ENCODE data around the gene CHAF1A. TPM values are rescaled to one million over a fixed set of nuclear protein-coding genes. Genes with fewer than 3 reads are reported as not detected.

Gene CHAF1A
- total and polyA plus RNA-seq, 2 donors (not counting 1 experiment from before 2014, with no cell fraction given): 5.9 TPM

- Histone ChIP-seq H3K4me1 (ENCODE audit: control insufficient read depth, extremely low read depth, insufficient read depth, low read length) (no peaks in the 10 kb centered on the region), H2AFZ (ENCODE audit: low read length) (no peak overlapping the region), H3K79me2 (ENCODE audit: control insufficient read depth, insufficient read depth, low read length) (no peaks in the 10 kb centered on the region), H3K9ac (ENCODE audit: insufficient read depth, low read length) (no peak overlapping the region), H3K36me3 (ENCODE audit: control insufficient read depth, insufficient read depth, low read length) (peaks cover 2% of the 10 kb centered on the region), H3K27me3 (ENCODE audit: control insufficient read depth, insufficient read depth, low read length) (no peaks in the 10 kb centered on the region), H3K4me3 (replicated peaks in 1 of 4; ENCODE audit: control extremely low read depth in 1 of 4, insufficient read depth in 1 of 4, low read depth in 3 of 4, low read length in 4 of 4) (no peak overlapping the region), H3K27ac (ENCODE audit: insufficient read depth, low read length) (no peak overlapping the region), H3K4me2 (ENCODE audit: extremely low read depth, insufficient read depth, low read length) (no peak overlapping the region), H3K9me3 (ENCODE audit: control insufficient read depth, insufficient read depth, low read depth, low read length) (no peaks in the 10 kb centered on the region), H4K20me1 (ENCODE audit: control insufficient read depth, extremely low read depth, insufficient read depth, low read length) (no peaks in the 10 kb centered on the region)
- no peak for TF ChIP-seq CTCF (conservative IDR thresholded peaks at IDR 0.05 in 1 of 2, IDR thresholded peaks at IDR 0.05 in 1 of 2; ENCODE audit: low read depth in 1 of 2, low read length in 2 of 2)
- no peak for TF ChIP-seq EZH2 (IDR thresholded peaks at IDR 0.05; ENCODE audit: low read length, missing control alignments)
- no peak for DNase-seq (ENCODE audit: low read depth in 2 of 2)
Observed at GRCh38 chr19:4439243-4439642, 36.8 kb downstream of the CHAF1A start.

GRCh38 chr19:4441994-4442818, 39.8 kb downstream of the CHAF1A start:
- TF ChIP-seq CTCF (conservative IDR thresholded peaks at IDR 0.05 in 1 of 2, IDR thresholded peaks at IDR 0.05 in 1 of 2; ENCODE audit: low read depth in 1 of 2, low read length in 2 of 2) (no peak), EZH2 (IDR thresholded peaks at IDR 0.05; ENCODE audit: low read length, missing control alignments) (no peak)
- DNase-seq (ENCODE audit: low read depth in 2 of 2): no peak
- Histone ChIP-seq H3K36me3 (ENCODE audit: control insufficient read depth, insufficient read depth, low read length) (peaks cover 27% of the 10 kb centered on the region), H3K4me1 (ENCODE audit: control insufficient read depth, extremely low read depth, insufficient read depth, low read length) (no peaks in the 10 kb centered on the region), H3K4me2 (ENCODE audit: extremely low read depth, insufficient read depth, low read length) (no peak overlapping the region), H3K9ac (ENCODE audit: insufficient read depth, low read length) (no peak overlapping the region), H3K79me2 (ENCODE audit: control insufficient read depth, insufficient read depth, low read length) (no peaks in the 10 kb centered on the region), H3K27ac (ENCODE audit: insufficient read depth, low read length) (no peak overlapping the region), H2AFZ (ENCODE audit: low read length) (no peak overlapping the region), H4K20me1 (ENCODE audit: control insufficient read depth, extremely low read depth, insufficient read depth, low read length) (no peaks in the 10 kb centered on the region), H3K27me3 (ENCODE audit: control insufficient read depth, insufficient read depth, low read length) (no peaks in the 10 kb centered on the region), H3K4me3 (replicated peaks in 1 of 4; ENCODE audit: control extremely low read depth in 1 of 4, insufficient read depth in 1 of 4, low read depth in 3 of 4, low read length in 4 of 4) (no peak overlapping the region), H3K9me3 (ENCODE audit: control insufficient read depth, insufficient read depth, low read depth, low read length) (no peaks in the 10 kb centered on the region)

- no peak overlapping the region for H3K4me2 ChIP-seq (ENCODE audit: extremely low read depth, insufficient read depth, low read length)
Observed at GRCh38 chr19:4442819-4443146, 40.3 kb downstream of the CHAF1A start.

More at GRCh38 chr19:4442819-4443146, 40.3 kb downstream of the CHAF1A start:
- TF ChIP-seq EZH2 (IDR thresholded peaks at IDR 0.05; ENCODE audit: low read length, missing control alignments): no peak
- H3K36me3 ChIP-seq (ENCODE audit: control insufficient read depth, insufficient read depth, low read length): peaks cover 32% of the 10 kb centered on the region
- H3K79me2 ChIP-seq (ENCODE audit: control insufficient read depth, insufficient read depth, low read length): no peaks in the 10 kb centered on the region
- no peaks in the 10 kb centered on the region for H3K9me3 ChIP-seq (ENCODE audit: control insufficient read depth, insufficient read depth, low read depth, low read length)
- no peaks in the 10 kb centered on the region for H3K4me1 ChIP-seq (ENCODE audit: control insufficient read depth, extremely low read depth, insufficient read depth, low read length)
- H3K27ac ChIP-seq (ENCODE audit: insufficient read depth, low read length): no peak overlapping the region
- H3K4me3 ChIP-seq (replicated peaks in 1 of 4; ENCODE audit: control extremely low read depth in 1 of 4, insufficient read depth in 1 of 4, low read depth in 3 of 4, low read length in 4 of 4): no peak overlapping the region
- no peak overlapping the region for H2AFZ ChIP-seq (ENCODE audit: low read length)
- no peaks in the 10 kb centered on the region for H3K27me3 ChIP-seq (ENCODE audit: control insufficient read depth, insufficient read depth, low read length)
- no peak overlapping the region for H3K9ac ChIP-seq (ENCODE audit: insufficient read depth, low read length)
- DNase-seq (ENCODE audit: low read depth in 2 of 2): no peak
- H4K20me1 ChIP-seq (ENCODE audit: control insufficient read depth, extremely low read depth, insufficient read depth, low read length): no peaks in the 10 kb centered on the region
